Tibial nerve (tissue), 4 donors: ENCODE results near the gene MAGED2. TPM values are rescaled to one million over a fixed set of nuclear protein-coding genes. Genes with fewer than 3 reads are reported as not detected.
A peak's percentile ranks its signal among the peaks of the same experiment; 100 is the strongest.

Source experiments
- DNase-seq, 2 donors: peaks; one replicate each; pipeline ENCODE4 v3.0.0-alpha.2; 2019; ENCODE audit warnings: low spot score in 2 of 2
- H3K27ac ChIP-seq, 4 donors: fragments of 200-600 bp; sonication (generic) in 3 of 4; one replicate each; pipeline ENCODE4 v1.5.1; 2017 to 2019; ENCODE audit warnings: mild to moderate bottlenecking in 1 of 4
- H3K27me3 ChIP-seq, 2 donors: fragments of 200-600 bp; sonication (generic) in 1 of 2; one replicate each; pipeline versions ENCODE4 v1.5.1 to v1.6.0; 2017 to 2019
- H3K36me3 ChIP-seq, 3 donors: fragments of 200-600 bp; sonication (generic); one replicate each; pipeline ENCODE4 v1.5.1; 2018 to 2019
- H3K4me1 ChIP-seq, 4 donors: fragments of 200-600 bp; sonication (generic) in 3 of 4; one replicate each; pipeline ENCODE4 v1.5.1; 2017 to 2019
- H3K4me3 ChIP-seq, 4 donors: fragments of 200-600 bp; sonication (generic) in 3 of 4; one replicate each; pipeline ENCODE4 v1.5.1; 2017 to 2019; ENCODE audit warnings: mild to moderate bottlenecking in 1 of 4, moderate library complexity in 1 of 4
- H3K9me3 ChIP-seq, 4 donors: fragments of 200-600 bp; sonication (generic) in 3 of 4; one replicate each; pipeline ENCODE4 v1.5.1; 2017 to 2019
- CTCF ChIP-seq, 5 experiments: fragments of 200-600 bp in 3 of 5; fragments of 450-650 bp in 2 of 5; sonication (generic) in 3 of 5; IDR thresholded peaks; one replicate each; pipeline ENCODE4 v1.5.1; 2016 to 2019; ENCODE audit warnings: antibody characterized with exemption in 5 of 5, mild to moderate bottlenecking in 3 of 5, moderate library complexity in 2 of 5
- EP300 ChIP-seq, 2 donors: sonication (generic); formaldehyde crosslinking; IDR thresholded peaks; one replicate each; pipeline ENCODE4 v1.6.1; 2017; ENCODE audit warnings: antibody characterized with exemption in 2 of 2, mild to moderate bottlenecking in 1 of 2
- POLR2A ChIP-seq, 2 donors: fragments of 450-650 bp; IDR thresholded peaks; one replicate each; pipeline ENCODE4 v1.6.1; 2017; ENCODE audit warnings: antibody characterized with exemption in 2 of 2, mild to moderate bottlenecking in 2 of 2, moderate library complexity in 2 of 2
- WGBS, 2 donors: methylation state at CpG; one replicate each; pipeline ENCODE4 v1.1.5; 2018; 5-methylcytosine and 5-hydroxymethylcytosine counted together
- total RNA-seq, 4 donors: library from RNA; depleted of rRNA; stranded (reverse); fragments of >200 nt; gene quantifications; one replicate each; pipeline ENCODE4 v1.1.0, GENCODE V29; 2016

The MAGED2 gene
- total RNA-seq, 4 donors from 2014 or later = 114 to 230 (median 173) TPM

GRCh38 chrX:54794028-54794427 lies 13.5 kb upstream of the MAGED2 start:
- WGBS, 2 donors = 15% methylated on average over 1 of the region's 1 CpG; no CpG with 5 or more reads in 1 of the 2 donors
- TF ChIP-seq CTCF (IDR thresholded peaks at IDR 0.05) (no peak), POLR2A (IDR thresholded peaks at IDR 0.05) (no peak), EP300 (IDR thresholded peaks at IDR 0.05) (peak in 1 of 2 donors; percentile 13)
- H3K27ac ChIP-seq = peak overlapping the region in 2 of 4 donors; percentile 64 to 67
- DNase-seq = no peak
- peaks cover 0 to 4% (median 0%) of the 10 kb centered on the region in 4 donors for H3K4me1 ChIP-seq
- H3K9me3 ChIP-seq = no peaks in the 10 kb centered on the region
- H3K36me3 ChIP-seq = no peaks in the 10 kb centered on the region
- no peak overlapping the region for H3K4me3 ChIP-seq
- H3K27me3 ChIP-seq = no peaks in the 10 kb centered on the region

- Histone ChIP-seq H3K36me3 (no peaks in the 10 kb centered on the region), H3K4me3 (no peak overlapping the region), H3K27me3 (no peaks in the 10 kb centered on the region), H3K27ac (peak overlapping the region in 2 of 4 donors; percentile 64 to 67), H3K4me1 (peaks cover 0 to 4% (median 0%) of the 10 kb centered on the region in 4 donors), H3K9me3 (no peaks in the 10 kb centered on the region)
- no peak for DNase-seq
- WGBS, 2 donors = 70 to 96% methylated on average over 4 of the region's 4 CpGs
- TF ChIP-seq EP300 (IDR thresholded peaks at IDR 0.05) = no peak
- no peak for TF ChIP-seq CTCF (IDR thresholded peaks at IDR 0.05)
- TF ChIP-seq POLR2A (IDR thresholded peaks at IDR 0.05) = no peak
These were observed 12.8 kb upstream of the MAGED2 start for GRCh38 chrX:54794795-54795194.

- no peaks in the 10 kb centered on the region for H3K27me3 ChIP-seq
- H3K4me3 ChIP-seq = no peak within 1 kb of the TSS
- no peaks in the 10 kb centered on the region for H3K36me3 ChIP-seq
- 58 to 67% methylated on average over 1 to 2 of the region's 2 CpGs for WGBS, 2 donors
- DNase-seq = no peak
- TF ChIP-seq POLR2A (IDR thresholded peaks at IDR 0.05) (no peak), EP300 (IDR thresholded peaks at IDR 0.05) (no peak), CTCF (IDR thresholded peaks at IDR 0.05) (no peak)
- H3K27ac ChIP-seq = no peak within 1 kb of the TSS
- no peaks in the 10 kb centered on the region for H3K9me3 ChIP-seq
- H3K4me1 ChIP-seq = peaks cover 0 to 4% (median 0%) of the 10 kb centered on the region in 4 donors
These were observed 9.4 kb upstream of the MAGED2 start, which contains the start of gene ITIH6 for GRCh38 chrX:54798137-54798536. TSS of gene ITIH6 (minus strand) at chrX:54798255. CDS start at chrX:54798210, 45 bp downstream.

- 85% methylated on average over 2 of the region's 2 CpGs; no CpG with 5 or more reads in 1 of the 2 donors for WGBS, 2 donors
- H3K4me1 ChIP-seq = peaks cover 0 to 4% (median 0%) of the 10 kb centered on the region in 4 donors
- H3K4me3 ChIP-seq = no peak overlapping the region
- no peaks in the 10 kb centered on the region for H3K36me3 ChIP-seq
- DNase-seq = no peak
- H3K27ac ChIP-seq = no peak overlapping the region
- H3K9me3 ChIP-seq = no peaks in the 10 kb centered on the region
- no peak for TF ChIP-seq CTCF (IDR thresholded peaks at IDR 0.05)
- TF ChIP-seq EP300 (IDR thresholded peaks at IDR 0.05) = no peak
- no peak for TF ChIP-seq POLR2A (IDR thresholded peaks at IDR 0.05)
- H3K27me3 ChIP-seq = no peaks in the 10 kb centered on the region
These were observed 8.5 kb upstream of the MAGED2 start for GRCh38 chrX:54799046-54799445.

- Histone ChIP-seq H3K4me3 (peak overlapping the region; percentile 49 to 74 (median 56)), H3K27ac (peak overlapping the region; percentile 88 to 97 (median 92)), H3K27me3 (no peaks in the 10 kb centered on the region), H3K36me3 (peaks cover 0 to 28% (median 0%) of the 10 kb centered on the region in 3 donors), H3K4me1 (peaks cover 0 to 26% (median 6%) of the 10 kb centered on the region in 4 donors), H3K9me3 (no peaks in the 10 kb centered on the region)
- DNase-seq = peak; percentile 59 to 73
- TF ChIP-seq POLR2A (IDR thresholded peaks at IDR 0.05) (no peak), CTCF (IDR thresholded peaks at IDR 0.05) (no peak), EP300 (IDR thresholded peaks at IDR 0.05) (peak in 1 of 2 donors; percentile 50)
- 3 to 38% methylated on average over 16 to 23 of the region's 23 CpGs for WGBS, 2 donors
These were observed 612 bp downstream of the MAGED2 start for GRCh38 chrX:54808109-54808604.
